ENCODE data around the gene USB1. TPM values are rescaled to one million over a fixed set of nuclear protein-coding genes. Genes with fewer than 3 reads are reported as not detected.

Gene USB1
- total and polyA plus RNA-seq, 9 donors, result 8.5 to 30.7 (median 22.5) TPM

DNA sequence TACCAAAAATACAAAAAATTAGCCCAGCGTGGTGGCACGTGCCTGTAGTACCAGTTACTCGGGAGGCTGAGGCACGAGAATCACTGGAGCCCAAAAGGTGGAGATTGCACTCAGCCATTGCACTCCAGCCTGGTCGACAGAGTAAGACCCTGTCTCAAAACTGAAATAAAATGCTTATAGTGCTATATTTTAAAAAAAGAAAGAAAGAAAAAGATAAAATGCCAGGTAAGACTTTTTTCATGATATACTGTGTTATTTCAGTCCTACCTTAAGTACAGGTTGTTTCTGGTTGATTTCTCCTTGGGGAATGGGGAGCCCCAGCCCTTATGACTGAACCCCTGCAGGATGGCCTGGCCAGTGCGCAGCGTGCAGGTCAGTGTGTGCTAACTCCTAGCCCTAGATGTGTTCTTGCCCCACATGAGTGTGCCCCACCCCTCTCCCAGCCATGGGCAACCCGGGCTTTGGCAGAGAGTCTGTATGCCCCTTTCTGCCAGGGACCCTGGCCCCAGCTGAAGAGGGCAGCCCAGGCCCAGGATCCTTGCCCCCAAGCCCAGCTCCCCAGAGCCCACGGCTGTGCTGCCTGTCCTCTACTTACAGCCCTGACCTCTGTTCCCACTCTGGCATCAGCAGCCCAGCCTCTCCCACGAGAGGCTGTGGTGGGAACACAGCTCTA, 31.6 kb upstream of the USB1 start:
- H3K36me3 ChIP-seq, result no peaks in the 10 kb centered on the region
- no peaks in the 10 kb centered on the region for H3K27me3 ChIP-seq
- intact Hi-C loops (cut with DNase I), result no loop called here
- H3K27ac ChIP-seq, result no peak overlapping the region
- TF ChIP-seq POLR2A (IDR thresholded peaks at IDR 0.05) (no peak), EP300 (IDR thresholded peaks at IDR 0.05) (no peak)
- TF ChIP-seq, protein P1, sequence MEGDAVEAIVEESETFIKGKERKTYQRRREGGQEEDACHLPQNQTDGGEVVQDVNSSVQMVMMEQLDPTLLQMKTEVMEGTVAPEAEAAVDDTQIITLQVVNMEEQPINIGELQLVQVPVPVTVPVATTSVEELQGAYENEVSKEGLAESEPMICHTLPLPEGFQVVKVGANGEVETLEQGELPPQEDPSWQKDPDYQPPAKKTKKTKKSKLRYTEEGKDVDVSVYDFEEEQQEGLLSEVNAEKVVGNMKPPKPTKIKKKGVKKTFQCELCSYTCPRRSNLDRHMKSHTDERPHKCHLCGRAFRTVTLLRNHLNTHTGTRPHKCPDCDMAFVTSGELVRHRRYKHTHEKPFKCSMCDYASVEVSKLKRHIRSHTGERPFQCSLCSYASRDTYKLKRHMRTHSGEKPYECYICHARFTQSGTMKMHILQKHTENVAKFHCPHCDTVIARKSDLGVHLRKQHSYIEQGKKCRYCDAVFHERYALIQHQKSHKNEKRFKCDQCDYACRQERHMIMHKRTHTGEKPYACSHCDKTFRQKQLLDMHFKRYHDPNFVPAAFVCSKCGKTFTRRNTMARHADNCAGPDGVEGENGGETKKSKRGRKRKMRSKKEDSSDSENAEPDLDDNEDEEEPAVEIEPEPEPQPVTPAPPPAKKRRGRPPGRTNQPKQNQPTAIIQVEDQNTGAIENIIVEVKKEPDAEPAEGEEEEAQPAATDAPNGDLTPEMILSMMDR (IDR thresholded peaks at IDR 0.05), result no peak
- 66 to 69% (median 67%) methylated on average over 10 of the region's 10 CpGs for WGBS, 3 donors
- no peaks in the 10 kb centered on the region for H3K9me3 ChIP-seq
- no peak for DNase-seq
- no peak overlapping the region for H3K4me3 ChIP-seq
- no peaks in the 10 kb centered on the region for H3K4me1 ChIP-seq (ENCODE audit: insufficient read depth)

GRCh38 chr16:57970319-57970718, 30.9 kb upstream of the USB1 start:
- H3K4me1 ChIP-seq (ENCODE audit: insufficient read depth), result no peaks in the 10 kb centered on the region
- H3K27ac ChIP-seq, result no peak overlapping the region
- H3K4me3 ChIP-seq, result no peak overlapping the region
- no peaks in the 10 kb centered on the region for H3K9me3 ChIP-seq
- no peaks in the 10 kb centered on the region for H3K36me3 ChIP-seq
- TF ChIP-seq, protein P1 (IDR thresholded peaks at IDR 0.05), result no peak
- no peak for TF ChIP-seq POLR2A (IDR thresholded peaks at IDR 0.05)
- no peak for TF ChIP-seq EP300 (IDR thresholded peaks at IDR 0.05)
- DNase-seq, result no peak
- intact Hi-C loops (cut with DNase I), result no loop called here
- 72 to 74% (median 73%) methylated on average over 13 of the region's 13 CpGs for WGBS, 3 donors
- no peaks in the 10 kb centered on the region for H3K27me3 ChIP-seq

- H3K4me1 ChIP-seq (ENCODE audit: insufficient read depth), result no peaks in the 10 kb centered on the region
- WGBS, 3 donors, result 67 to 72% (median 68%) methylated on average over 5 to 6 of the region's 6 CpGs
- DNase-seq, result no peak
- H3K27ac ChIP-seq, result no peak within 1 kb of the TSS
- no peak within 1 kb of the TSS for H3K4me3 ChIP-seq
- TF ChIP-seq EP300 (IDR thresholded peaks at IDR 0.05) (no peak), POLR2A (IDR thresholded peaks at IDR 0.05) (no peak)
- TF ChIP-seq, protein P1 (IDR thresholded peaks at IDR 0.05), result no peak
- no peaks in the 10 kb centered on the region for H3K27me3 ChIP-seq
- H3K36me3 ChIP-seq, result no peaks in the 10 kb centered on the region
- intact Hi-C loops (cut with DNase I), result no loop called here
- no peaks in the 10 kb centered on the region for H3K9me3 ChIP-seq
Observed at GRCh38 chr16:57970970-57971369, 30.2 kb upstream of the USB1 start, which contains the start of gene CNGB1. Gene CNGB1, minus strand, starts transcription at chr16:57971128. Its CDS starts 3,842 bp downstream, at chr16:57967286.

DNA sequence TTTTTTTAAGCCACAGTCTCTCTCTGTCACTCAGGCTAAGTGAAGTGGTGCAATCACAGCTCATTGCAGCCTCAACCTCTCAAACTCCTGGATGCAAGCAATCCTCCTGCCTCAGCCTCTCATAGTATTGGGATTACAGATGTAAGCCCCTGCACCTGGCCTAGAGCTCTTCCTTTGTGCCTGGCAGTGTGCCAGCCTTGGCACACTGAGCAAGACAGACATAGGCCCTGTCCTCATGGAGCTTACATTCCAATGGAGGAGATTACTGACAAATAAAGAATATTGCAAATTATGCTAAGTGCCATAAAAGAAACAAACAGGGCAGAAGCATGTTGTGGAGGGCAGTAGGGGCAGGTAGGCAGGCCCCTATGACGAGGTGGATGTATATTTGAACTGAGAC, 29.4 kb upstream of the USB1 start:
- TF ChIP-seq POLR2A (IDR thresholded peaks at IDR 0.05), result no peak
- TF ChIP-seq, protein P1 (IDR thresholded peaks at IDR 0.05), result no peak
- TF ChIP-seq EP300 (IDR thresholded peaks at IDR 0.05), result no peak
- intact Hi-C loops (cut with DNase I), result no loop called here
- Histone ChIP-seq H3K4me3 (no peak overlapping the region), H3K27me3 (no peaks in the 10 kb centered on the region), H3K4me1 (ENCODE audit: insufficient read depth) (no peaks in the 10 kb centered on the region), H3K36me3 (no peaks in the 10 kb centered on the region), H3K27ac (no peak overlapping the region), H3K9me3 (no peaks in the 10 kb centered on the region)
- DNase-seq, result no peak
- 55 to 82% (median 61%) methylated on average over 1 of the region's 1 CpG for WGBS, 3 donors
